Activated T-cell treated with anti-CD3 and anti-CD28 coated beads, Interleukin-2, amount 50 U/mL, for 24 hours (primary cell): ENCODE measurements around the gene MRPL28.
"Not testable (repeated sequence)": the region's sequence is repeated elsewhere in the genome, so short reads cannot be mapped to it uniquely, and the experiment has no call there.

Experiments
- DNase-seq: peaks from one replicate; pipeline ENCODE4 v3.0.0-alpha.2; 2020
- H3K27ac Mint-ChIP-seq: 2 replicates; pipeline ENCODE4 v1.8.0; 2020; ENCODE audit warnings: mild to moderate bottlenecking, mixed read lengths
- H3K27me3 Mint-ChIP-seq: 2 replicates; pipeline ENCODE4 v1.8.0; 2020; ENCODE audit warnings: mixed read lengths
- H3K36me3 Mint-ChIP-seq: 2 replicates; pipeline ENCODE4 v1.8.0; 2020; ENCODE audit warnings: low read depth, mixed read lengths
- H3K4me1 Mint-ChIP-seq: 2 replicates; pipeline ENCODE4 v1.8.0; 2020; ENCODE audit warnings: low read depth, mixed read lengths
- H3K4me3 Mint-ChIP-seq: 2 replicates; pipeline ENCODE4 v1.8.0; 2020; ENCODE audit warnings: mild to moderate bottlenecking, moderate library complexity, mixed read lengths
- H3K9me3 Mint-ChIP-seq: 2 replicates; pipeline ENCODE4 v1.8.0; 2020; ENCODE audit warnings: mixed read lengths

MRPL28 gene

DNA sequence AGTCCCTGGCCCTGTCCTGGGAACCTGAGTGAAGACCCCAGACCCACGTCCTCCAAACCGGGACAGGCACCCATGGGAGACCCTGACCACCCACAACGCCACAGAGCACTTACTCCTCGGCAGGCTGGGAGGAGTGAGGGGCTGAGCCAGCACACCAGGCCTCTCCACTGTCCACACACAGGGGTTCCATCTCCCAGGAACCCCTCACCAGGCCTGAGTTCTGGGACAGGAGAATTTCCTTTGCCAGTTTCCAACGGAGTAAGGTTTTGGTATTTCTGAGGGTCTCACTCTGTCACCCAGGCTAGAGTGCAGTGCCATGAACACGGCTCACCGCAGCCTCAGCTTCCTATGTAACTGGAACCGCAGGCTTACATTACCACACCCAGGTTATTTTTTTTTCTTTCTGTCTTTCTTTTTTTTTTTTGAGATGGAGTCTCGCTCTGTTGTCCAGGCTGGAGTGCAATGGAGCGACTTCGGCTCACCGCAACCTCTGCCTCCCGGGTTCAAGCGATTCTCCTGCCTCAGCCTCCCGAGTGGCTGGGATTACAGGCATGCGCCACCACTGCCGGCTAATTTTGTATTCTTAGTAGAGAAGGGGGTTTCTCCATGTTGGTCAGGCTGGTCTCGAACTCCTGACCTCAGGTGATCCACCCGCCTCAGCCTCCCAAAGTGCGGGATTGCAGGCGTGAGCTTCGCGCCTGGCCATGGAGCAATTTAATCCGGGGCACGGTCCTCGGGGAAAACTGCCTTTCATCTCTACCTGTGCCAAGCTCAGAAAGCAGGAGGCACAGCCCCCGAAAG lies 9.8 kb upstream of the MRPL28 start:
- no peak for DNase-seq
- H3K27me3 Mint-ChIP-seq = no peaks in the 10 kb centered on the region
- peak overlapping the region; percentile 78 for H3K4me3 Mint-ChIP-seq
- peak overlapping the region; percentile 71 for H3K27ac Mint-ChIP-seq
- H3K4me1 Mint-ChIP-seq = peaks cover 27% of the 10 kb centered on the region
- H3K9me3 Mint-ChIP-seq = no peaks in the 10 kb centered on the region
- H3K36me3 Mint-ChIP-seq = peaks cover 6% of the 10 kb centered on the region

DNA sequence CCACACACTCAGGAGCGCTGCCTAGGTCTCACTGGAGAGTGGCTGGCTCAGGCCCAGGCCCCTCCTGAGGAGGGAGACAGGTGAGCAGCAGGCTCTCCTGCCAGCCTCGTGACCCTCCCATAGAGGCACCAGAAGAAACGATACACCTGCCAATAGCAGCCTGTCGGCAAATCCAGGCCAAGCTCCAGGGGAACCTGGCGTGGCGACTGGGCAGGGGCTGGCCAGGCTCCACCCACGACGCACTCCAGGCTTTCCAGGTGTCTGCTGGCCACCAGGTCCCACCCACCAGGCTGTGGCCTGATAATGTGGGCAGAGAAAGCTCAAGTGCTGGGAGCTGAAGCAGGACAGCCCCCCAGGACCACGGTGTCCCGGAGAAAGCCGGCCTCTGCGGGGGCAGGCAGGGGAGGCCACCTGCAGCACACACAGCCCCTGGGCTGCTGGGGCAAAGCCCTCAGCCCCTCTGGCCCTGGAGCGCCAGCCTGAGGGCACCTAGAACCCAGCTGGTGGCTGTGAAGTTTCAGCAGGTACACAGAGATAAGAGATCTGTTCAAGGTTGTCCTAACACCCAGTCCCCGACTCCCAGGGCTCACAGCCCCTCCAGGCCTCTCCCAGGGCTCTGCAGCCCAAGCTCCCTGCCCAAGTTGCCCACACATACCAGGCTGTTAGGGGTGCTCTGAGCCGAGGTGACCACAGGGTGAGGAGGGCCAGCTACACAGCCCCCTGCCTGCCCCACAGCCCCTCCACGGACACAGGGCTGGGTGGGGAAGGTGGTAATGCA lies 9.0 kb upstream of the MRPL28 start:
- no peak for DNase-seq
- H3K27me3 Mint-ChIP-seq = no peaks in the 10 kb centered on the region
- peaks cover 27% of the 10 kb centered on the region for H3K4me1 Mint-ChIP-seq
- peak overlapping the region; percentile 71 for H3K27ac Mint-ChIP-seq
- no peaks in the 10 kb centered on the region for H3K9me3 Mint-ChIP-seq
- peaks cover 10% of the 10 kb centered on the region for H3K36me3 Mint-ChIP-seq
- H3K4me3 Mint-ChIP-seq = peak overlapping the region; percentile 78

DNA sequence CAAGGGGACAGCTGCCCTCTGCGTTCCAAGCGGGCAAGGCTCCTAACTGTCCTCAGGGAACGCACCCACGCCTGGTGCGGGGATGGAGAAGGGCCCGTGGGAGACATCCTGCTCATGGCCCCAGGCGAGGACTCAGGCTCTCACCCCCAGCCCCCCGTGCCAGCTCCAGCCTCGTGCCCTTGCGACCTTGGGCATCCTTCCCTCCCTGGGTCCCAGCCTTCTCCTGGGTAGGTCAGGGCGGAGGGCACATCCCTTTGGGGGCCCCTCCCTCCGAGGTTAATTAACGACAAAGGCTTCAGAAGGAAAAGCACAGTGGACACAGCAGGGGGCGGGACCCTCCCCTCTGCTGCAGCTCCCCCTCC lies 8.5 kb upstream of the MRPL28 start:
- peaks cover 27% of the 10 kb centered on the region for H3K4me1 Mint-ChIP-seq
- DNase-seq = no peak
- no peak overlapping the region for H3K4me3 Mint-ChIP-seq
- no peaks in the 10 kb centered on the region for H3K27me3 Mint-ChIP-seq
- H3K9me3 Mint-ChIP-seq = no peaks in the 10 kb centered on the region
- H3K27ac Mint-ChIP-seq = no peak overlapping the region
- peaks cover 16% of the 10 kb centered on the region for H3K36me3 Mint-ChIP-seq

DNA sequence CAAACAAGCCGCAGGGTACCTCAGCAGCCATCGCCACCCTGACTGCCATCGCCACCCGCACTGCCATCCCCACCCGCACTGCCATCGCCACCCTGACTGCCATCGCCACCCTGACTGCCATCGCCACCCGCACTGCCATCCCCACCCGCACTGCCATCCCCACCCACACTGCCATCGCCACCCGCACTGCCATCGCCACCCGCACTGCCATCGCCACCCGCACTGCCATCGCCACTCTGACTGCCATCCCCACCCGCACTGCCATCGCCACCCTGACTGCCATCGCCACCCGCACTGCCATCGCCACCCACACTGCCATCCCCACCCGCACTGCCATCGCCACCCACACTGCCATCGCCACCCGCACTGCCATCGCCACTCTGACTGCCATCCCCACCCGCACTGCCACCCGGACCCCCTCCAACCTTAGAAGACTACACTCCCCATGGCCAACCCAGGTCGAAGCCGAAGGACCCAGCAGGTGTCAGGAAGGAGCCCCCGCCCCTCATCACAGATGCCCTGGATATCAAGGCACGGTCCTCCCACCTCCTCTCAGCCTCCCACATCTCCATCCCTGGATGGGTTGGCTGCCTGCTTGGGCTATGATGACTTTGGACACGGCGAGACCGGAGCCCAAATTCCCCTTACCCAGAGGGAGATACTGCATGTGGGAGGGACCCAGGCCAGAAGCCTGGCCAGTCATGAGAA lies 7.9 kb upstream of the MRPL28 start:
- Mint-ChIP-seq H3K4me1 (peaks cover 22% of the 10 kb centered on the region), H3K36me3 (peaks cover 22% of the 10 kb centered on the region)
- H3K9me3 Mint-ChIP-seq, H3K27ac Mint-ChIP-seq, H3K27me3 Mint-ChIP-seq, DNase-seq, H3K4me3 Mint-ChIP-seq: not testable (repeated sequence)

DNA sequence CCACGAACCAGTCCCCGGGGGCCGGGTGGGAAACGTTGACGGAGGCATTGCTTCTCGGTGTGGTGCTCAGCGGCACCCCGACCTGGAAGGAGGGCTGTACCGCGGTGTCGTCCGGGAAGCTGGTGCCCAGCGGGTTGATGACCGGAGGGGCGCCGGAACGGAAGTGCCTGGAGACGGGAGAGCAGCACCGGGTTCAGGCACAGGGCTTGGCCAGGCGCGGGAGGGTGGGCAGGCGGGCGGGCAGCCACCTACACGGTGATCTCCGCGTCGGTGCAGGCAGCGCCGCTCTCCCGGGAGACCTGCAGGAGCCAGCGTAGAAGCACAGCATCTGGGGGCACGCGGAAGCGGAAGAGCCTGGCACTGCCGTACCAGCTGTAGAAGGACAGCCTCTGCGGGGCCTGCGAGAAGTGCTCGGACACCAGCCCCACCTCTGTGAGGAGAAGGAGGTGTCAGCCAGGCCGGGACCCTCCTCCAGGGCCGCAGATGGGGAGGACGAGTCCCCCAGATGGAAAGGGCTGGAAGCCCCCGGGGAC lies 7.1 kb upstream of the MRPL28 start:
- Mint-ChIP-seq H3K27me3 (no peaks in the 10 kb centered on the region), H3K36me3 (peaks cover 27% of the 10 kb centered on the region), H3K9me3 (no peaks in the 10 kb centered on the region), H3K4me3 (no peak overlapping the region), H3K27ac (no peak overlapping the region), H3K4me1 (peaks cover 15% of the 10 kb centered on the region)
- DNase-seq = no peak

DNA sequence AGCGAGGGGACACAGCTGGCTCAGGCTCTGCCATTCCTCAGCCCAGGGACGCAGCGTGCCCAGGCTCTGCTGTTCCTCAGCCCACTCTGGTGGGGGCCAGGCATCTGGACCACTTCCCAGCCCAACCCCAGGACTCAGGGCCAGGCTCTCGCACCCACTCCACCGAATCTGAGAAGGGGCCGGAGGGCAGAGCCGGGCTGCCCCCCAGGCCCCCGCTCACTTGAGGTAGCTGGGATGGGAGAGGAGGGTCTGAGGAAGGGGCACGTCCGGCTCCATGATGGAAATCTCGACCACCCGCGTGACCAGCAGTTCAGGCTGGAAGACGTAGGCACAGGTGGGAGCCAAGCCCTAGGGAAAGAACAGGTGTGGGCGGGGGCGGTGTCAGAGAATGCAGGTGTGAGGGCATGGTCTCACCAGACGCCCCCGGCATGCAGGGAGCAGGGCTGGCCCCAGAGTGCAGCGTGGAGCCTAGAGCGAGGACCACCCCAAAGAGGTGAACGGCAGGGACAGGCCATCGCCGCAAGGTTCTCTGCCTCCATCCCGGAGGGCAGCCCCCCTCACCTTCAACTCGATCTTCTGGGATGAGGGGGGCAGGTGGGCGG lies 6.6 kb upstream of the MRPL28 start:
- H3K27ac Mint-ChIP-seq = no peak overlapping the region
- H3K4me1 Mint-ChIP-seq = peaks cover 13% of the 10 kb centered on the region
- H3K36me3 Mint-ChIP-seq = peaks cover 32% of the 10 kb centered on the region
- no peaks in the 10 kb centered on the region for H3K27me3 Mint-ChIP-seq
- no peak for DNase-seq
- H3K4me3 Mint-ChIP-seq = no peak overlapping the region
- H3K9me3 Mint-ChIP-seq = no peaks in the 10 kb centered on the region

DNA sequence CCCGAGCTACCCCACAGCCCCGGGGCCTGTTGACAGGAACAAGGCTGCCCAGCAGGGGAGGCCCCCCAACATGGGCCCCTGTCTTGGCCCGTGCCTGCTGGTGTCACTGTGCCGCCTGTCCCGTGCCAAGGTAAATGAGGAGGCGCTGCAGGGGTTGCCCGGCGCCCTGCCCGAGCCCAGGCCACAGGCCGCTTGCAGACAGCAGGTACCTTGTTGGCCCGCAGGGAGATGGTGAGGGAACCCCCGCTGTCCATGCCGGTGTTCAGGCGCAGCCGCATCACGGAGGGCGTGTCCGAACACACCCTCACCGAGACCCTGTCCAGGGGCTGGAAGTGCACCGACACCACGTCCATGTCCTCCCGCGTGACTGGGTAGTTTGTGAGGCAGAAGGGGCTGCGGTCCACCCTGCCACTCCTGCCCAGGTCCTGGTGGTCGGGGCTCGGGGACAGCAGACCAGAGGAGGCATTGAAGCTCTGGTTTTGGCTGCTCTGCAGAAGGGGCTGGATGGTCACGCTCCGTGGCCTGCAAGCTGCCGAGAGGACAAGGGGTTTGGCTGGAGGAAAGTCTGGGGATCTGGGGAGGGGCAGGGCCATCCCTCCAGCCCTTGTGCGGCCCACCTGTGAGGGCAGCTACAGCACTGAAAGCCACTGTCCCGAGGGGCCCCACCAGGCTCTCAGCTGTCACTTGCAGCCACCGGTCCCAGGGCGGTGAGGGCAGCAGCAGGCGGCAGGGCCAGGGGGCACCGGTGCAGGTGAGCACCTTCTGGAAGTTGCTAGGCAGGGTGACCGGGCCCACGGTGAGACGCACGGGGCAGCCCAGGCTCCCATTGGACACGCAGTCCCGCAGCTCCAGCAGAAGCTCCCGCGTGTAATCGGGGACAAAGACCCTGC lies 5.8 kb upstream of the MRPL28 start:
- no peaks in the 10 kb centered on the region for H3K9me3 Mint-ChIP-seq

DNA sequence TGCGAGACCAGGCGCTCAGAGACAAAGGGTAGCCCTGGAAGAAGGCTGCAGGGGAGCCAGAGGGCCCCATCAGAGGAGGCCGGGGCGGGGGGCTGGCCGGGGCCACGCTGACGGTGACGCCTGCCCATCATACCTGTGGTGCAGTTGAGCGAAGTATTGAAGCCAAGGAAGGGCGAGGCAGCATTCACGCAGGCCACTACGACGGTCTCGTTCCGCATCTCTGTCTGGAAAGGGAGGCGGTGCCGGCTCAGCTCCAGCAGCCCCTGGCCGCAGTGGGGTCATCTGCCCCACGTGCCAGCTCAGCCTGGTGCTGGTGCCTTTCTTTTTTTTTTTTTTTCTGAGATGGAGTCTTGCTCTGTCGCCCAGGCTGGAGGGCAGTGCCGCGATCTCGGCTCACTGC lies 4.9 kb upstream of the MRPL28 start:
- H3K36me3 Mint-ChIP-seq = peaks cover 39% of the 10 kb centered on the region
- H3K4me1 Mint-ChIP-seq = peaks cover 19% of the 10 kb centered on the region
- H3K9me3 Mint-ChIP-seq = no peaks in the 10 kb centered on the region
- no peak for DNase-seq
- H3K27ac Mint-ChIP-seq = no peak overlapping the region
- H3K27me3 Mint-ChIP-seq = no peaks in the 10 kb centered on the region
- H3K4me3 Mint-ChIP-seq = no peak overlapping the region

More for the DNA sequence above, 5.8 kb upstream of the MRPL28 start:
- Mint-ChIP-seq H3K36me3 (peaks cover 35% of the 10 kb centered on the region), H3K27me3 (no peaks in the 10 kb centered on the region), H3K4me3 (no peak overlapping the region), H3K27ac (no peak overlapping the region), H3K4me1 (peaks cover 15% of the 10 kb centered on the region)
- no peak for DNase-seq

DNA sequence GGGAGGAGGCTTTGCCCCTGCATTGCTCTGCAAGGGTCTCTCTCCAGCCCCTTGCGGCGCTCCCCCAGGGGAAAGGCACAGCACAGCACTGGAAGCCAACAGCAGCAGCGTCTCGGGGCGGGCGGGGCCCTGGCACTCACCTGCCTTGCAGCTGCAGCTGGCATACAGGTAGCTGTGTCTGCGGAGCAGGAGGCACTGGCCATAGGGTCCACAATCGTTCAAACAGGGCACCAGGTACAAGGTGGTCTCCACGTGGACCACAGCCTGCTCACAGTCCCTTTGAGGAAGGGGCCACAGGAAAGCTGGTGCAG lies 4.2 kb upstream of the MRPL28 start:
- Mint-ChIP-seq H3K27ac (no peak overlapping the region), H3K4me3 (no peak overlapping the region), H3K9me3 (no peaks in the 10 kb centered on the region), H3K36me3 (peaks cover 41% of the 10 kb centered on the region), H3K4me1 (peaks cover 16% of the 10 kb centered on the region), H3K27me3 (no peaks in the 10 kb centered on the region)
- DNase-seq = no peak

DNA sequence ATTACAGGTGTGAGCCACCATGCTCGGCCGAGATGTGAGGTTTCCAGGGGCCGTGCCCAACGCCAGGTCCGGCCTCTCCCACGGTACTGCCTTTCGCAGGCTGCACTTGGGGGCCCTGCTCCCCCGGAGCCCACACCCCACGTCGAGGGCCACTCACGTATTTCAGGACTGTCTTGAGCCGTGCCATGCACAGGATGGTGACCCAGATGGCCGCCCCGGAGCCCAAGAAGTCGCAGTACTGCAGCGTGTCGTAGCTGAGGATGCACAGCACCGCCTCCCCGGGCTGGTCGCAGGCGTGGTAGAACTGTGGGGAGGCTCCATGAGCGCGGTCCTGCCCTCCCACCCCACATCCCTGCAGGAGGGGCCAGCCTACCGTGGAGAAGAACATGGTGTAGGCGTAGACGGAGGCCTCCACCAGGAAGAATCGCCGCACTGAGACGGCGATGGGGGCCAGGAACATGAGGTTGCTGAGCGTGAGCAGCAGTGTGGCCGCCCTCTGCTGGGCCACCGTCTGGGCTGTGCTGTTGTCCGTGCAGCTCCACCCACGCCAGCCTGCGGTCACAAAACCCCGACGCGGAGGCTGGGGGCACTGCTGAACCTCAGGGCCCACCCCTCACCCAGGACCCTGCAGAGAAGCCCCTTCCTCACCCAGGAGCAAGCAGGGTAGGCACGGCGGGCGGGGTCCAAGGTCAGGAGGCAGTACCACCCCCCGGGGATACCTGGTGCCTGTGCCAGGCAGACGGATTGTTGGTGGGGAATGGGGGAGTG lies 3.7 kb upstream of the MRPL28 start:
- H3K36me3 Mint-ChIP-seq = peaks cover 46% of the 10 kb centered on the region

DNA sequence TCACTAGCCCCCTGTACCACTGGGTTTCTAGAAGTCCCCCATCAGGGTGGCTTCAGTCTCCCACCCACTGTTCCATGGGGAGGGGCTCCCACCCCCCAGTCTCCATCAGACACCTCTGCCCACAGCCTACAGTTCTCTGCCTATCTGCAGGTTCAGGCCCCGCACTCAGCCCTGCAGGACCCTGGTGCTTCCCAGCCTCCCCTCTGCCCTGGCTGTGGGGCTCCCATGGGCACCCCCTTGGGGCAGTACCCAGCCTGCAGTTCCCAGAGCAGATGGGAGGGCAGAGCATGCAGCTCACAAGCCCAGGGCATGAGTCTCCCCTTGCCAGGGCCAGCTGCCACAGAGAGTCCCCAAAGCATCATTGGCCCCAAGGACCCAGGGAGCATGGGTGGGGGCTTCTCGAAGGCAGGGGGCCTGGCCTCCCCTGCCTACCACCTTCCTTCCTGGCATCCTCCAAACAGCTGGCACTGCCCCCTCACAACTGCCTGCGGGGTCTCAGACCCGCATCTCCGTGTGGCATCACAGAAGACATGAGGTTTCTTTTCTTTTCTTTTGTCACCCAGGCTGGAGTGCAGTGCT lies 2.8 kb upstream of the MRPL28 start:
- no peak for DNase-seq
- no peak overlapping the region for H3K4me3 Mint-ChIP-seq
- no peaks in the 10 kb centered on the region for H3K27me3 Mint-ChIP-seq
- H3K36me3 Mint-ChIP-seq = peaks cover 55% of the 10 kb centered on the region
- peaks cover 17% of the 10 kb centered on the region for H3K4me1 Mint-ChIP-seq
- peak overlapping the region; percentile 30 for H3K27ac Mint-ChIP-seq
- H3K9me3 Mint-ChIP-seq = no peaks in the 10 kb centered on the region

More for the DNA sequence above, 3.7 kb upstream of the MRPL28 start:
- Mint-ChIP-seq H3K9me3 (no peaks in the 10 kb centered on the region), H3K27ac (no peak overlapping the region), H3K27me3 (no peaks in the 10 kb centered on the region), H3K4me1 (peaks cover 20% of the 10 kb centered on the region), H3K4me3 (no peak overlapping the region)
- DNase-seq = no peak

DNA sequence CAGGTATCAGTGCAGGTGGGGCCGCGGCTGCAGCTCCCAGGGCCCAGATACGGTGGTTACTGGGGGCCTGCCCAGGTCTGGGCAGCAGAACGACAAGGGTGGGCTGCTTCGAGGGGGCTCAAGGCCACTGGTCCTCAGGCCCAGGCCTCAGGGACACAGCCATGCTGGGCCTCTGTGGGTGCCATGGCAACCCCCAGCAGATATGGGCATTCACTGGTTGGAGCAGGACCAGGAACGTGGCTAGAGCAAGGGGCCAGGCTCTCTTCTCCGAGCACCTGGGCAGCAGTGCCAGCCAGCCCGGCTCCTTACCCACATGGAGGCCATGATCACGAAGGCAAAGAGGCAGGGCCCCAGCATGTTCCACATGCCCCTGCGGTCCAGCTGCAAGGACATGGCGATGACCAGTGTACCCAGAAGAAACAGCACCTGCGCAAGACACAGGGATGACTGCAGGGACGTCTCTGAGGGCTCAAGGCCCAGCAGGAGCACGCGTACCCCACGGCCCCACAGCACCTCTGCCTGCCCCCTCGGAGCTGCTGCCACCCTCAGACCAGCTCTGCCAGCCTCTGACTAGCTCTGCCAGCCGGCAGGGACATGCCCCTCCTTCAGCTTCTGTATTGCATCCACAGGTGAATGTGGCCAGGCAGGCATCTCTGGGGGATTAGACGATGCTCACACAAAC lies 2.1 kb upstream of the MRPL28 start:
- Mint-ChIP-seq H3K27ac (no peak overlapping the region), H3K36me3 (peaks cover 60% of the 10 kb centered on the region), H3K27me3 (no peaks in the 10 kb centered on the region), H3K9me3 (no peaks in the 10 kb centered on the region), H3K4me3 (no peak overlapping the region), H3K4me1 (peaks cover 17% of the 10 kb centered on the region)
- DNase-seq = no peak
